Upper lobe of right lung (tissue), 1 donor: ENCODE data around the gene CD164. TPM values are rescaled to one million over a fixed set of nuclear protein-coding genes. Genes with fewer than 3 reads are reported as not detected.
"Not testable (repeated sequence)": the region's sequence is repeated elsewhere in the genome, so short reads cannot be mapped to it uniquely, and the experiment has no call there.

ENCODE experiments used
- ATAC-seq: fragments of 200-7000 bp; cut with Tn5 transposase; one replicate; pipeline ENCODE4 v1.9.1; 2020; ENCODE audit warnings: mild to moderate bottlenecking, moderate library complexity
- DNase-seq: peaks from one replicate; pipeline ENCODE4 v3.0.0-alpha.2; 2020
- H3K27ac ChIP-seq: fragments of 200-600 bp; one replicate; pipeline ENCODE4 v1.8.0; 2022
- H3K27me3 ChIP-seq: fragments of 200-600 bp; one replicate; pipeline ENCODE4 v1.8.0; 2022; ENCODE audit warnings: mild to moderate bottlenecking
- H3K36me3 ChIP-seq: fragments of 200-600 bp; one replicate; pipeline ENCODE4 v1.8.0; 2022
- H3K4me1 ChIP-seq: fragments of 200-600 bp; one replicate; pipeline ENCODE4 v1.8.0; 2022
- H3K4me3 ChIP-seq: fragments of 200-600 bp; one replicate; pipeline ENCODE4 v1.8.0; 2022; ENCODE audit warnings: mild to moderate bottlenecking
- H3K9me3 ChIP-seq: fragments of 200-600 bp; one replicate; pipeline ENCODE4 v1.8.0; 2022
- intact Hi-C: fragments of 100-400 bp; cut with DNase I; formaldehyde crosslinking; loops from one replicate; pipeline ENCODE4 v1.11.0; 2022
- total RNA-seq: library from RNA; stranded (reverse); fragmentation: NEBNext Ultra II Directional; extraction: Animal tissue kit (Norgen Biotek cat#: 25700); gene quantifications from one replicate; pipeline ENCODE4 v1.2.1, GENCODE V29; 2021
- TF ChIP-seq, protein P1 (sequence below): fragments of 200-600 bp; IDR thresholded peaks from one replicate; pipeline ENCODE4 v1.8.0; 2022; ENCODE audit warnings: antibody characterized with exemption
- donor health status: DM: no; HTN: yes; CAD: no; lungs with severe emphysema.

CD164 gene
- total RNA-seq, 1 donor from 2014 or later: 284 TPM

GRCh38 chr6:109373762-109374161 is 8.5 kb downstream of the CD164 start:
- H3K4me1 ChIP-seq: peaks cover 38% of the 10 kb centered on the region
- intact Hi-C loops: no loop called here
- H3K27ac ChIP-seq: no peak overlapping the region
- H3K36me3 ChIP-seq: peaks cover 94% of the 10 kb centered on the region
- TF ChIP-seq, protein P1, sequence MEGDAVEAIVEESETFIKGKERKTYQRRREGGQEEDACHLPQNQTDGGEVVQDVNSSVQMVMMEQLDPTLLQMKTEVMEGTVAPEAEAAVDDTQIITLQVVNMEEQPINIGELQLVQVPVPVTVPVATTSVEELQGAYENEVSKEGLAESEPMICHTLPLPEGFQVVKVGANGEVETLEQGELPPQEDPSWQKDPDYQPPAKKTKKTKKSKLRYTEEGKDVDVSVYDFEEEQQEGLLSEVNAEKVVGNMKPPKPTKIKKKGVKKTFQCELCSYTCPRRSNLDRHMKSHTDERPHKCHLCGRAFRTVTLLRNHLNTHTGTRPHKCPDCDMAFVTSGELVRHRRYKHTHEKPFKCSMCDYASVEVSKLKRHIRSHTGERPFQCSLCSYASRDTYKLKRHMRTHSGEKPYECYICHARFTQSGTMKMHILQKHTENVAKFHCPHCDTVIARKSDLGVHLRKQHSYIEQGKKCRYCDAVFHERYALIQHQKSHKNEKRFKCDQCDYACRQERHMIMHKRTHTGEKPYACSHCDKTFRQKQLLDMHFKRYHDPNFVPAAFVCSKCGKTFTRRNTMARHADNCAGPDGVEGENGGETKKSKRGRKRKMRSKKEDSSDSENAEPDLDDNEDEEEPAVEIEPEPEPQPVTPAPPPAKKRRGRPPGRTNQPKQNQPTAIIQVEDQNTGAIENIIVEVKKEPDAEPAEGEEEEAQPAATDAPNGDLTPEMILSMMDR: no peak
- H3K9me3 ChIP-seq: no peaks in the 10 kb centered on the region
- no peaks in the 10 kb centered on the region for H3K27me3 ChIP-seq
- peak; percentile 85 for ATAC-seq
- no peak for DNase-seq
- no peak overlapping the region for H3K4me3 ChIP-seq

GRCh38 chr6:109373331-109373730 is 8.9 kb downstream of the CD164 start:
- H3K9me3 ChIP-seq: no peaks in the 10 kb centered on the region
- DNase-seq (no peak), ATAC-seq (no peak)
- no peak overlapping the region for H3K27ac ChIP-seq
- no peak overlapping the region for H3K4me3 ChIP-seq
- intact Hi-C loops: no loop called here
- TF ChIP-seq, protein P1: no peak
- no peaks in the 10 kb centered on the region for H3K27me3 ChIP-seq
- H3K4me1 ChIP-seq: peaks cover 34% of the 10 kb centered on the region
- H3K36me3 ChIP-seq: peaks cover 95% of the 10 kb centered on the region

DNA sequence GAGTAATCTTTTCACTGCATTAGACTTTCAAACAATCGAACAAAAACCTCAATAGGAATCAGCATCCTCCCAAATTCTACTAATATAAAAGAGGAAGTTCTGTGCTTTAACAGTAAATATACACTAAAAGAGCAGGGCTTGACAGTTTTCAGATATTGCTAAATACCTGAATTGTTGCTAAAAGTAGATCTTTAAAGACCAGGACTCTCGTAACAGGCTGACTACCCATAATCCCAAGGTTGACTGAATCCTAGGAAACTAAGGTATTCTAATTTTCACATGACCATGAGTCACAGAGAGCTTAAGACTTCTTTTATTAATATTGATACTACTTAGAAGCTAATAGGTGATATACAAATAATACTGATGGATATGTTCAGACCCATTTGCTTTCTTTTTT is 10.1 kb downstream of the CD164 start:
- TF ChIP-seq, protein P1: no peak

GRCh38 chr6:109370792-109371191 is 11.5 kb downstream of the CD164 start:
- peaks cover 95% of the 10 kb centered on the region for H3K36me3 ChIP-seq
- no peak overlapping the region for H3K4me3 ChIP-seq
- H3K9me3 ChIP-seq: no peaks in the 10 kb centered on the region
- no peaks in the 10 kb centered on the region for H3K27me3 ChIP-seq
- peaks cover 20% of the 10 kb centered on the region for H3K4me1 ChIP-seq
- no peak overlapping the region for H3K27ac ChIP-seq
- DNase-seq (no peak), ATAC-seq (no peak)
- intact Hi-C loops: no loop called here
- TF ChIP-seq, protein P1: no peak

More for the DNA sequence above, 10.1 kb downstream of the CD164 start:
- intact Hi-C loops: no loop called here
- Histone ChIP-seq H3K4me3 (no peak overlapping the region), H3K27ac (no peak overlapping the region), H3K36me3 (peaks cover 95% of the 10 kb centered on the region), H3K4me1 (peaks cover 25% of the 10 kb centered on the region), H3K9me3 (no peaks in the 10 kb centered on the region), H3K27me3 (no peaks in the 10 kb centered on the region)
- ATAC-seq (no peak), DNase-seq (no peak)

GRCh38 chr6:109370336-109370735 is 11.9 kb downstream of the CD164 start:
- Histone ChIP-seq H3K36me3 (peaks cover 95% of the 10 kb centered on the region), H3K4me1 (peaks cover 20% of the 10 kb centered on the region), H3K27me3 (no peaks in the 10 kb centered on the region), H3K4me3 (no peak overlapping the region), H3K27ac (no peak overlapping the region), H3K9me3 (no peaks in the 10 kb centered on the region)
- TF ChIP-seq, protein P1: no peak
- no peak for ATAC-seq
- no peak for DNase-seq
- intact Hi-C loops: no loop called here

DNA sequence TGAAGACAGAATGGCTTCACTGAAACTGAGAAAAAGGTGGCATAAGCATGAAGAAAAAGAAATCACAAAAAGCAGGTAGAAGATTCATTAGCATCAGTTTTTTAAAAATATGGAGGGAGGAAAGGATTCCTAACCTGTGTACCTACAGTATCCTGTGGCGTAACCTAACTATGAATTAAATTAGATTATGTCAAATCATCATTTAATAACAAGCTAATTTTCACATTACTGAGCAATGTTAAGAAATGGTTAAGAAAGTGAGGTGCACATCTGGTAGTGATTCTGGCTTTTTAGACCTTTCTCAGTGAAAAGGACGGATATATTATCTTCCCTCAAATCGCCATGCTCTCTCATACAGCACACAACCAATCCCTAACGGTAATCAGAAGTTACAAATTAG is 12.5 kb downstream of the CD164 start:
- intact Hi-C loops: no loop called here
- peaks cover 19% of the 10 kb centered on the region for H3K4me1 ChIP-seq

DNA sequence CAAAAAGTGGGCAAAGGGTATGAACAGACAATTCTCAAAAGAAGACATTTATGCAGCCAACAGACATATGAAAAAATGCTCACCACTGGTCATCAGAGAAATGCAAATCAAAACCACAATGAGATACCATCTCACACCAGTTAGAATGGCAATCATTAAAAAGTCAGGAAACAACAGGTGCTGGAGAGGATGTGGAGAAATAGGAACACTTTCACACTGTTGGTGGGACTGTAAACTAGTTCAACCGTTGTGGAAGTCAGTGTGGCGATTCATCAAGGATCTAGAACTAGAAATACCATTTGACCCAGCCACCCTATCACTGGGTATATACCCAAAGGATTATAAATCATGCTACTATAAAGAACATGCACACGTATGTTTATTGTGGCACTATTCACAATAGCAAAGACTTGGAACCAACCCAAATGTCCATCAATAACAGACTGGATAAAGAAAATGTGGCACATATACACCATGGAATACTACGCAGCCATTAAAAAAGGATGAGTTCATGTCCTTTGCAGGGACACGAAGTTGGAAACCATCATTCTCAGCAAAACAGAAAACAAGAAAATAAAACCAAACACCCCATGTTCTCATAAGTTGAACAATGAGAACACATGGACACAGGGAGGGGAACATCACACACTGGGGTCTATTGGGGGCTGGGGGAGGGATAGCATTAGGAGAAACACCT is 17.7 kb downstream of the CD164 start:
- intact Hi-C loops, H3K9me3 ChIP-seq, ATAC-seq, H3K4me3 ChIP-seq, H3K27me3 ChIP-seq, H3K27ac ChIP-seq, H3K4me1 ChIP-seq, DNase-seq: not testable (repeated sequence)
- H3K36me3 ChIP-seq: peaks cover 74% of the 10 kb centered on the region

More for the DNA sequence above, 12.5 kb downstream of the CD164 start:
- Histone ChIP-seq H3K27ac (no peak overlapping the region), H3K36me3 (peaks cover 94% of the 10 kb centered on the region), H3K9me3 (no peaks in the 10 kb centered on the region), H3K4me3 (no peak overlapping the region), H3K27me3 (no peaks in the 10 kb centered on the region)
- TF ChIP-seq, protein P1: no peak
- ATAC-seq: no peak
- DNase-seq: no peak
